ENCODE data around the gene KBTBD13. TPM values are rescaled to one million over a fixed set of nuclear protein-coding genes. Genes with fewer than 3 reads are reported as not detected.

Gene KBTBD13
- total and polyA plus RNA-seq, 2 experiments from 2014 or later: not detected

GRCh38 chr15:65082303-65082953 lies 5.9 kb downstream of the KBTBD13 start:
- peak overlapping the region; percentile 84 for H3K27ac ChIP-seq (ENCODE audit: low read depth)
- H3K79me2 ChIP-seq (replicated peaks; ENCODE audit: insufficient read depth): no peaks in the 10 kb centered on the region
- no peaks in the 10 kb centered on the region for H4K20me1 ChIP-seq (replicated peaks; ENCODE audit: insufficient read depth)
- Mint-ChIP-seq H3K27ac (no peak overlapping the region), H3K4me3 (peak overlapping the region; percentile 18), H3K9me3 (peaks cover 3% of the 10 kb centered on the region; the same call in 1 of the 3 replicates), H3K36me3 (ENCODE audit: low read depth) (no peaks in the 10 kb centered on the region; the same call in 2 of the 3 replicates), H3K4me1 (peaks cover 67% of the 10 kb centered on the region), H3K27me3 (ENCODE audit: insufficient read depth, low read depth, poor library complexity) (peaks cover 20% of the 10 kb centered on the region)
- TF ChIP-seq JUNB (IDR thresholded peaks at IDR 0.05; ENCODE audit: unreplicated experiment) (no peak), ZNF114 (CRISPR knock-in tag; IDR thresholded peaks at IDR 0.05) (no peak), ZNF331 (CRISPR knock-in tag; IDR thresholded peaks at IDR 0.05; ENCODE audit: low read depth) (no peak), REST (IDR thresholded peaks at IDR 0.05; ENCODE audit: unreplicated experiment) (no peak), EZH2phosphoT487 (IDR thresholded peaks at IDR 0.05; ENCODE audit: unreplicated experiment) (no peak), CREB1 (CRISPR knock-in tag; IDR thresholded peaks at IDR 0.05; ENCODE audit: low read depth) (no peak), EZH2 (IDR thresholded peaks at IDR 0.05; ENCODE audit: low read depth, unreplicated experiment) (no peak), POLR2AphosphoS5 (IDR thresholded peaks at IDR 0.05; ENCODE audit: low read depth) (0 out of 2 replicates have a peak, but pooled peaks have one; percentile 32), CTCF (conservative IDR thresholded peaks at IDR 0.05; ENCODE audit: low read depth in 2 of 2) (0 out of 4 replicates have a peak, but pooled peaks of 1 of the 2 experiments have one; percentile 7), STAT1 (IDR thresholded peaks at IDR 0.05; ENCODE audit: unreplicated experiment) (no peak)
- DNase-seq (ENCODE audit: low spot score): peak; percentile 62
- peak overlapping the region; percentile 42 for H3K4me3 ChIP-seq
- no peaks in the 10 kb centered on the region for H3K36me3 ChIP-seq (ENCODE audit: insufficient read depth)
- 0 out of 2 replicates have a peak, but pooled peaks cover 3% of the 10 kb centered on the region for H3K27me3 ChIP-seq (ENCODE audit: insufficient read depth)
- H2AFZ ChIP-seq: peak overlapping the region; percentile 80; the same call in 1 of the 2 replicates
- ATAC-seq: peak; percentile 30
- H3K9me2 ChIP-seq (ENCODE audit: insufficient read depth): no peaks in the 10 kb centered on the region
- peaks cover 47% of the 10 kb centered on the region for H3K4me1 ChIP-seq (ENCODE audit: insufficient read depth)
- H3F3A ChIP-seq (replicated peaks; ENCODE audit: low read depth): peaks cover 29% of the 10 kb centered on the region
- H3K4me2 ChIP-seq: peak overlapping the region; percentile 75
